HEK293T (cell line): Measurements from ENCODE around the gene ACOXL.

Experiments used
- BHLHE40 ChIP-seq: fragments of 450-650 bp; IDR thresholded peaks from 2 replicates; pipeline ENCODE4 v1.6.1; 2016; ENCODE audit warnings: mild to moderate bottlenecking, moderate library complexity, borderline replicate concordance
- CTBP1 ChIP-seq: fragments of 450-650 bp; IDR thresholded peaks from 2 replicates; pipeline ENCODE4 v1.6.1; 2016; ENCODE audit warnings: borderline replicate concordance
- ELF4 ChIP-seq: fragments of 450-650 bp; IDR thresholded peaks from 2 replicates; pipeline ENCODE4 v1.6.1; 2017; ENCODE audit warnings: antibody characterized with exemption
- FOXK2 ChIP-seq: fragments of 450-650 bp; IDR thresholded peaks from 2 replicates; pipeline ENCODE4 v1.6.1; 2016; ENCODE audit warnings: mild to moderate bottlenecking
- FOXM1 ChIP-seq: fragments of 450-650 bp; IDR thresholded peaks from 2 replicates; pipeline ENCODE4 v1.6.1; 2017; ENCODE audit warnings: mild to moderate bottlenecking, borderline replicate concordance
- NFRKB ChIP-seq: fragments of 450-650 bp; IDR thresholded peaks from 2 replicates; pipeline ENCODE4 v1.6.1; 2016; ENCODE audit warnings: mild to moderate bottlenecking, moderate library complexity
- ZNF384 ChIP-seq: fragments of 450-650 bp; IDR thresholded peaks from 2 replicates; pipeline ENCODE4 v1.6.1; 2016

- no peak for TF ChIP-seq CTBP1
- no peak for TF ChIP-seq FOXM1
- TF ChIP-seq ZNF384, result no peak
- TF ChIP-seq NFRKB, result no peak
- no peak for TF ChIP-seq ELF4
- TF ChIP-seq BHLHE40, result no peak
- TF ChIP-seq FOXK2, result no peak
These were observed 111.1 kb downstream of the ACOXL start for GRCh38 chr2:110843496-110843895.
